Endothelial cell of umbilical vein (primary cell): ENCODE results near the gene MCF2L. TPM values are rescaled to one million over a fixed set of nuclear protein-coding genes. Genes with fewer than 3 reads are reported as not detected.

ENCODE experiments used
- BruUV-seq: library from RNA; stranded (reverse); fragments of 400-500 nt; replicated peaks from 2 replicates; lab custom pipeline; 2021; lab: Mats Ljungman, UMichigan
- CTCF ChIA-PET: fragments of 300-600, 350-600 bp; sonication (Branson Sonifier 250); formaldehyde crosslinking; loops from one replicate; lab custom pipeline; 2021; ENCODE audit warnings: antibody characterized with exemption, inconsistent platforms; lab: Charles Lee
- POLR2A ChIA-PET: fragments of 300-600, 350-600 bp; sonication (Branson Sonifier 250); formaldehyde crosslinking; loops from one replicate; lab custom pipeline; 2021; ENCODE audit warnings: antibody characterized with exemption, inconsistent platforms; lab: Charles Lee
- DNase-seq: peaks from one replicate; pipeline ENCODE4 v3.0.0-alpha.2; 2011; ENCODE audit warnings: low read depth, low spot score
- FAIRE-seq: peaks from 2 replicates; lab custom pipeline; 2011; peaks lifted over from hg19 to GRCh38; lab: Jason Lieb, UNC
- H2AFZ ChIP-seq: 2 replicates; pipeline ENCODE4 v1.6.0; 2012; ENCODE audit warnings: low read depth, low read length, control low read depth, inconsistent platforms
- H3K27ac ChIP-seq: 2 replicates; pipeline ENCODE4 v1.5.1; 2011; ENCODE audit warnings: low read depth, mild to moderate bottlenecking, control low read depth, low read length, moderate library complexity; ENCODE audit not compliant: insufficient read depth
- H3K27me3 ChIP-seq, 2 experiments: 2 replicates each; pipeline versions ENCODE4 v1.6.0 to v1.6.1; 2011; ENCODE audit warnings: low read length in 2 of 2, mixed read lengths in 1 of 2; ENCODE audit not compliant: control insufficient read depth in 2 of 2, insufficient read depth in 2 of 2
- H3K36me3 ChIP-seq, 2 experiments: 2 replicates in 1 of 2; 3 replicates in 1 of 2; pipeline ENCODE4 v1.5.1; 2011; ENCODE audit warnings: low read length in 2 of 2, mild to moderate bottlenecking in 1 of 2, moderate library complexity in 1 of 2; ENCODE audit not compliant: control insufficient read depth in 2 of 2, insufficient read depth in 2 of 2; ENCODE audit errors: extremely low read depth in 1 of 2
- H3K4me1 ChIP-seq: 3 replicates; pipeline ENCODE4 v1.5.1; 2011; ENCODE audit warnings: mild to moderate bottlenecking, low read length; ENCODE audit not compliant: control insufficient read depth, insufficient read depth; ENCODE audit errors: extremely low read depth
- H3K4me2 ChIP-seq: 2 replicates; pipeline ENCODE4 v1.6.1; 2011; ENCODE audit warnings: low read length, control low read depth, mixed read lengths; ENCODE audit not compliant: insufficient read depth
- H3K4me3 ChIP-seq, 3 experiments: fragments of 200-600 bp in 1 of 3; sonication (generic), shearing (Covaris generic) in 1 of 3; replicated peaks in 1 of 3; 2 replicates each; pipeline ENCODE4 v1.5.1; 2011 to 2016; ENCODE audit warnings: control low read depth in 3 of 3, low read length in 3 of 3, mild to moderate bottlenecking in 2 of 3, inconsistent platforms in 1 of 3, low read depth in 1 of 3, moderate library complexity in 1 of 3; ENCODE audit not compliant: insufficient read depth in 1 of 3
- H3K79me2 ChIP-seq: 2 replicates; pipeline ENCODE4 v1.6.0; 2012; ENCODE audit warnings: low read length, inconsistent platforms; ENCODE audit not compliant: control insufficient read depth, insufficient read depth
- H3K9ac ChIP-seq: replicated peaks from 2 replicates; pipeline ENCODE3; 2011; ENCODE audit warnings: low read length, control low read depth; ENCODE audit not compliant: insufficient read depth; ENCODE audit errors: extremely low read depth
- H3K9me1 ChIP-seq: replicated peaks from 3 replicates; pipeline ENCODE4 v1.6.0; 2011; ENCODE audit warnings: mild to moderate bottlenecking, low read length; ENCODE audit not compliant: control insufficient read depth, insufficient read depth; ENCODE audit errors: extremely low read depth
- H3K9me3 ChIP-seq: replicated peaks from 2 replicates; pipeline ENCODE4 v1.5.1; 2012; ENCODE audit warnings: low read length, inconsistent platforms; ENCODE audit not compliant: control insufficient read depth, insufficient read depth
- H4K20me1 ChIP-seq: replicated peaks from 2 replicates; pipeline ENCODE3; 2011; ENCODE audit warnings: mild to moderate bottlenecking, low read length; ENCODE audit not compliant: control insufficient read depth, insufficient read depth; ENCODE audit errors: extremely low read depth
- CTCF ChIP-seq, 2 donors: IDR thresholded peaks; 1 replicate in 1 of 2; 2 replicates in 1 of 2; pipeline ENCODE4 v1.5.1; 2011; ENCODE audit warnings: low read length in 2 of 2, mild to moderate bottlenecking in 2 of 2, moderate library complexity in 2 of 2, control low read depth in 1 of 2, inconsistent platforms in 1 of 2, low read depth in 1 of 2; ENCODE audit not compliant: insufficient read depth in 1 of 2; ENCODE audit errors: extremely low read depth in 1 of 2
- EZH2 ChIP-seq: IDR thresholded peaks from 2 replicates; pipeline ENCODE4 v1.6.1; 2012; ENCODE audit warnings: borderline replicate concordance, low read depth, mild to moderate bottlenecking, moderate library complexity, low read length, inconsistent platforms; ENCODE audit not compliant: severe bottlenecking
- JUN ChIP-seq: IDR thresholded peaks from 2 replicates; pipeline ENCODE4 v1.6.1; 2011; ENCODE audit warnings: borderline replicate concordance, low read depth; ENCODE audit not compliant: insufficient read length, insufficient read depth
- MYC ChIP-seq: IDR thresholded peaks from one replicate; pipeline ENCODE4 v1.6.1; 2011; ENCODE audit warnings: mild to moderate bottlenecking, low read depth, low read length
- POLR2A ChIP-seq: IDR thresholded peaks from 2 replicates; pipeline ENCODE4 v1.6.1; 2012; ENCODE audit warnings: low read depth, mild to moderate bottlenecking, control low read depth, low read length
- dilution Hi-C: fragments of 300-500 bp; cut with MboI; formaldehyde crosslinking; loops from one replicate; pipeline ENCODE4 v1.15.0; 2019; ENCODE audit warnings: low sequenced_read_pairs; ENCODE audit not compliant: extremely low pct_ligation_motif_present
- intact Hi-C: fragments of 100-400 bp; cut with micrococcal nuclease; formaldehyde crosslinking; loops from one replicate; pipeline ENCODE4 v1.10.0; 2022
- polyA plus RNA-seq, 4 experiments: library from polyadenylated mRNA; depleted of rRNA in 3 of 4; stranded (reverse) in 3 of 4; unstranded in 1 of 4; fragments of >200 nt; gene quantifications; 2 replicates each; pipeline versions ENCODE4 v1.2.1 to v1.2.3, GENCODE V29; 2011 to 2012; ENCODE audit warnings: missing spikeins in 1 of 4
- total RNA-seq: library from RNA; stranded (reverse); gene quantifications from 2 replicates; pipeline ENCODE4 v1.2.3, GENCODE V29; 2021

Gene MCF2L
- total and polyA plus RNA-seq, 2 donors (not counting 3 experiments of a cell fraction or from before 2014, with no cell fraction given) = 0.33 to 0.58 TPM

GRCh38 chr13:113129921-113130750 is 161.1 kb downstream of the MCF2L start:
- peak; percentile 21 for DNase-seq
- dilution Hi-C loops (no loop called here), intact Hi-C loops (no loop called here)
- H3K9me3 ChIP-seq = no peaks in the 10 kb centered on the region
- no peaks in the 10 kb centered on the region for H3K36me3 ChIP-seq
- H3K9ac ChIP-seq = no peak overlapping the region
- ChIA-PET CTCF (no interaction called here), POLR2A (no interaction called here)
- no peaks in the 10 kb centered on the region for H3K79me2 ChIP-seq
- H3K9me1 ChIP-seq = no peaks in the 10 kb centered on the region
- TF ChIP-seq MYC = no peak
- TF ChIP-seq JUN = no peak
- no peak for TF ChIP-seq EZH2
- no peak for TF ChIP-seq CTCF (IDR thresholded peaks at IDR 0.05; ENCODE audit: extremely low read depth in 1 of 2, insufficient read depth in 1 of 2, low read depth in 1 of 2, low read length in 2 of 2)
- TF ChIP-seq POLR2A = no peak
- FAIRE-seq = no peak
- no peak overlapping the region for H3K27ac ChIP-seq
- no TSS peak for BruUV-seq
- H3K4me2 ChIP-seq = peak overlapping the region; percentile 3
- H3K4me1 ChIP-seq = no peaks in the 10 kb centered on the region
- peak overlapping the region in 1 of 3 experiments; percentile 19 for H3K4me3 ChIP-seq
- H3K27me3 ChIP-seq = peaks cover 18 to 24% of the 10 kb centered on the region in 2 experiments
- H2AFZ ChIP-seq = peak overlapping the region; percentile 66
- no peaks in the 10 kb centered on the region for H4K20me1 ChIP-seq
